ENCODE measurements around the gene THRAP3.

The THRAP3 gene

GRCh38 chr1:36351227-36351977, 127.2 kb downstream of the THRAP3 start:
- no peak for DNase-seq (ENCODE audit: low read depth in 2 of 3, low spot score in 1 of 3)

GRCh38 chr1:36352125-36352909, 128.1 kb downstream of the THRAP3 start:
- DNase-seq (ENCODE audit: low read depth in 2 of 3, low spot score in 1 of 3) = no peak

GRCh38 chr1:36352910-36353878, 129.0 kb downstream of the THRAP3 start:
- no peak for DNase-seq (ENCODE audit: low read depth in 2 of 3, low spot score in 1 of 3)

GRCh38 chr1:36354486-36354885, 130.2 kb downstream of the THRAP3 start:
- no peak for DNase-seq (ENCODE audit: low read depth in 2 of 3, low spot score in 1 of 3)
